Activated naive CD4-positive, alpha-beta T cell treated with anti-CD3 and anti-CD28 coated beads for 36 hours (primary cell): ENCODE results near the gene TAF11L5. TPM values are rescaled to one million over a fixed set of nuclear protein-coding genes. Genes with fewer than 3 reads are reported as not detected.
"Not testable (repeated sequence)": the region's sequence is repeated elsewhere in the genome, so short reads cannot be mapped to it uniquely, and the experiment has no call there.

ENCODE experiments used
- CTCF ChIA-PET: fragments of 350-600 bp; sonication (Branson Sonifier 250); formaldehyde crosslinking; loops from one replicate; lab custom pipeline; 2021; ENCODE audit warnings: antibody characterized with exemption; lab: Charles Lee
- DNase-seq: peaks from one replicate; pipeline ENCODE4 v3.0.0-alpha.2; 2020
- H3K27ac Mint-ChIP-seq: one replicate; pipeline ENCODE4 v1.8.0; 2021; ENCODE audit warnings: mild to moderate bottlenecking, mixed read lengths
- H3K27me3 Mint-ChIP-seq: one replicate; pipeline ENCODE4 v1.8.0; 2021; ENCODE audit warnings: low read depth, mixed read lengths
- H3K36me3 Mint-ChIP-seq: one replicate; pipeline ENCODE4 v1.8.0; 2021; ENCODE audit warnings: low read depth, mixed read lengths
- H3K4me1 Mint-ChIP-seq: one replicate; pipeline ENCODE4 v1.8.0; 2021; ENCODE audit warnings: low read depth, mixed read lengths
- H3K4me3 Mint-ChIP-seq: one replicate; pipeline ENCODE4 v1.8.0; 2021; ENCODE audit warnings: mild to moderate bottlenecking, moderate library complexity, mixed read lengths
- H3K9me3 Mint-ChIP-seq: one replicate; pipeline ENCODE4 v1.8.0; 2021; ENCODE audit warnings: mixed read lengths
- intact Hi-C: fragments of 100-400 bp; cut with micrococcal nuclease; formaldehyde crosslinking; loops from one replicate; pipeline ENCODE4 v1.15.1; 2023
- total RNA-seq, 2 experiments: library from RNA; stranded (reverse); gene quantifications; one replicate each; pipeline ENCODE4 v1.2.3, GENCODE V29; 2021

Gene TAF11L5
- not detected for total RNA-seq

GRCh38 chr5:17524935-17525334 lies at the start of gene TAF11L5:
TSS of gene TAF11L5 (plus strand) at chr5:17525235.
- CTCF ChIA-PET, H3K9me3 Mint-ChIP-seq, intact Hi-C loops, H3K36me3 Mint-ChIP-seq, H3K4me1 Mint-ChIP-seq, H3K27me3 Mint-ChIP-seq, H3K27ac Mint-ChIP-seq, H3K4me3 Mint-ChIP-seq, DNase-seq: not testable (repeated sequence)

GRCh38 chr5:17477043-17477442 lies 48.0 kb upstream of the TAF11L5 start:
- CTCF ChIA-PET, result no interaction called here
- H3K36me3 Mint-ChIP-seq, result no peaks in the 10 kb centered on the region
- intact Hi-C loops, result no loop called here
- H3K4me3 Mint-ChIP-seq, result no peak overlapping the region
- H3K4me1 Mint-ChIP-seq, result no peaks in the 10 kb centered on the region
- no peaks in the 10 kb centered on the region for H3K9me3 Mint-ChIP-seq
- no peak for DNase-seq
- H3K27ac Mint-ChIP-seq, result no peak overlapping the region
- no peaks in the 10 kb centered on the region for H3K27me3 Mint-ChIP-seq

- Mint-ChIP-seq H3K36me3 (no peaks in the 10 kb centered on the region), H3K4me3 (no peak overlapping the region), H3K27ac (no peak overlapping the region), H3K27me3 (no peaks in the 10 kb centered on the region), H3K9me3 (no peaks in the 10 kb centered on the region), H3K4me1 (no peaks in the 10 kb centered on the region)
- DNase-seq, result no peak
- intact Hi-C loops, result no loop called here
- CTCF ChIA-PET, result interaction anchor here (0.5 to 0.6 kb wide), 2 partner anchors 96 to 137 kb away, joined by 3 to 4 read pairs; no protein-coding TSS in a partner anchor
Observed at GRCh38 chr5:17477573-17478265, 47.3 kb upstream of the TAF11L5 start.

- intact Hi-C loops, result no loop called here
- no peak overlapping the region for H3K27ac Mint-ChIP-seq
- no peaks in the 10 kb centered on the region for H3K9me3 Mint-ChIP-seq
- H3K36me3 Mint-ChIP-seq, result no peaks in the 10 kb centered on the region
- H3K4me1 Mint-ChIP-seq, result no peaks in the 10 kb centered on the region
- H3K27me3 Mint-ChIP-seq, result no peaks in the 10 kb centered on the region
- CTCF ChIA-PET, result no interaction called here
- no peak overlapping the region for H3K4me3 Mint-ChIP-seq
- DNase-seq, result no peak
Observed at GRCh38 chr5:17481378-17481777, 43.7 kb upstream of the TAF11L5 start.

GRCh38 chr5:17482790-17483189 lies 42.2 kb upstream of the TAF11L5 start:
- Mint-ChIP-seq H3K27ac (no peak overlapping the region), H3K36me3 (no peaks in the 10 kb centered on the region), H3K4me3 (no peak overlapping the region), H3K27me3 (no peaks in the 10 kb centered on the region), H3K9me3 (no peaks in the 10 kb centered on the region), H3K4me1 (no peaks in the 10 kb centered on the region)
- intact Hi-C loops, result no loop called here
- CTCF ChIA-PET, result no interaction called here
- no peak for DNase-seq

GRCh38 chr5:17486464-17487173 lies 38.4 kb upstream of the TAF11L5 start:
- H3K36me3 Mint-ChIP-seq, CTCF ChIA-PET, H3K27ac Mint-ChIP-seq, DNase-seq, H3K4me3 Mint-ChIP-seq, H3K27me3 Mint-ChIP-seq, intact Hi-C loops, H3K4me1 Mint-ChIP-seq, H3K9me3 Mint-ChIP-seq: not testable (repeated sequence)

- Mint-ChIP-seq H3K4me3 (no peak overlapping the region), H3K27ac (no peak overlapping the region), H3K27me3 (no peaks in the 10 kb centered on the region), H3K9me3 (peaks cover 2% of the 10 kb centered on the region), H3K36me3 (no peaks in the 10 kb centered on the region), H3K4me1 (no peaks in the 10 kb centered on the region)
- intact Hi-C loops, result no loop called here
- CTCF ChIA-PET, result no interaction called here
- no peak for DNase-seq
Observed at GRCh38 chr5:17487174-17487512, 37.9 kb upstream of the TAF11L5 start.

- intact Hi-C loops, H3K27me3 Mint-ChIP-seq, H3K4me3 Mint-ChIP-seq, H3K27ac Mint-ChIP-seq, H3K4me1 Mint-ChIP-seq, DNase-seq, H3K36me3 Mint-ChIP-seq, CTCF ChIA-PET: not testable (repeated sequence)
- peaks cover 12% of the 10 kb centered on the region for H3K9me3 Mint-ChIP-seq
Observed at GRCh38 chr5:17491257-17491656, 33.8 kb upstream of the TAF11L5 start.

GRCh38 chr5:17492770-17493169 lies 32.3 kb upstream of the TAF11L5 start:
- Mint-ChIP-seq H3K27me3 (no peaks in the 10 kb centered on the region), H3K9me3 (peaks cover 12% of the 10 kb centered on the region), H3K36me3 (no peaks in the 10 kb centered on the region), H3K4me3 (no peak overlapping the region), H3K4me1 (no peaks in the 10 kb centered on the region), H3K27ac (no peak overlapping the region)
- DNase-seq, result no peak
- CTCF ChIA-PET, result no interaction called here
- intact Hi-C loops, result no loop called here

- H3K4me3 Mint-ChIP-seq, result no peak overlapping the region
Observed at GRCh38 chr5:17497446-17497845, 27.6 kb upstream of the TAF11L5 start.

GRCh38 chr5:17497931-17498330 lies 27.1 kb upstream of the TAF11L5 start, which contains the start of gene TAF11L2:
TSS of gene TAF11L2 (plus strand) at chr5:17498231.
- not testable (repeated sequence) for H3K27ac Mint-ChIP-seq

More at GRCh38 chr5:17497446-17497845, 27.6 kb upstream of the TAF11L5 start:
- H3K9me3 Mint-ChIP-seq, result peaks cover 15% of the 10 kb centered on the region
- no peak for DNase-seq
- intact Hi-C loops, result no loop called here
- H3K36me3 Mint-ChIP-seq, result no peaks in the 10 kb centered on the region
- no peak overlapping the region for H3K27ac Mint-ChIP-seq
- CTCF ChIA-PET, result no interaction called here
- no peaks in the 10 kb centered on the region for H3K4me1 Mint-ChIP-seq
- no peaks in the 10 kb centered on the region for H3K27me3 Mint-ChIP-seq

GRCh38 chr5:17511775-17512325 lies 13.2 kb upstream of the TAF11L5 start:
- DNase-seq, result no peak
- Mint-ChIP-seq H3K4me1 (no peaks in the 10 kb centered on the region), H3K27ac (no peak overlapping the region), H3K4me3 (no peak overlapping the region), H3K9me3 (no peaks in the 10 kb centered on the region), H3K27me3 (peaks cover 1% of the 10 kb centered on the region), H3K36me3 (no peaks in the 10 kb centered on the region)
- CTCF ChIA-PET, result no interaction called here
- intact Hi-C loops, result no loop called here

More at GRCh38 chr5:17497931-17498330, 27.1 kb upstream of the TAF11L5 start, which contains the start of gene TAF11L2:
- H3K36me3 Mint-ChIP-seq, H3K27me3 Mint-ChIP-seq, intact Hi-C loops, H3K4me3 Mint-ChIP-seq, DNase-seq, H3K4me1 Mint-ChIP-seq, CTCF ChIA-PET: not testable (repeated sequence)
- peaks cover 10% of the 10 kb centered on the region for H3K9me3 Mint-ChIP-seq

GRCh38 chr5:17517526-17517925 lies 7.5 kb upstream of the TAF11L5 start:
- H3K36me3 Mint-ChIP-seq, H3K9me3 Mint-ChIP-seq, intact Hi-C loops, H3K27me3 Mint-ChIP-seq, H3K27ac Mint-ChIP-seq, DNase-seq, H3K4me3 Mint-ChIP-seq, H3K4me1 Mint-ChIP-seq, CTCF ChIA-PET: not testable (repeated sequence)
